ENCODE results near the gene PID1.

Gene PID1

DNA sequence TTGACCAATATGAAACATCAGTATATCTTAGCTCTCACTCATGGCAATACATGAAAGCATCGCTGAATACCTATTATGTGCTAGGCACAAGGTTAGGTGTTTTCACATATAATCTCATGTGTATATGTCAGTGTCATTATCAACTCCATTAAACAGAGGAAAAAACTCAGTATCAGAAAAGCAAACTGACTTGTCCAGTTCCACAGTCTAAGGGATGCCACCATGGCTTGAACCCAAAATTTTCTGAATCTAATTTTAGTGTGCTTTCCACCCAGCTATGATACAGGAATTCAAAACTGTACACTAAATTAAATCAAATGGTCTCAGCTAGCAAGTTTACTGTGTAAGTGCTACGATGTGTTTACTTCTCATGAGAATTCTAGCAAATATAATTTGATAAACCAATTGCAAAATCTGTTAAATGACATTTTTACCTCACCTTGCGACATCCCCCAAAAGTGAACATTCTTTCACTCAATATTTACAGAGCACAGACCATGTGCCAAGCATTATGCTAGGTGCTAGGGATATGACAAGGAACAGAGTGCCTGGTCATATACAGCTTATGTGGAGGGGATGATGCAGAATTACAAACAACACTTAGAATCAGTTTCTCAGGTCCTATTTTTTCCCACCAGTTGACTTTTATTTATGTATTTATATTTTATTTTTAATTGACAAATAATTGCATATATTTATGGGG lies 211.6 kb downstream of the PID1 start:
- no peak for DNase-seq

DNA sequence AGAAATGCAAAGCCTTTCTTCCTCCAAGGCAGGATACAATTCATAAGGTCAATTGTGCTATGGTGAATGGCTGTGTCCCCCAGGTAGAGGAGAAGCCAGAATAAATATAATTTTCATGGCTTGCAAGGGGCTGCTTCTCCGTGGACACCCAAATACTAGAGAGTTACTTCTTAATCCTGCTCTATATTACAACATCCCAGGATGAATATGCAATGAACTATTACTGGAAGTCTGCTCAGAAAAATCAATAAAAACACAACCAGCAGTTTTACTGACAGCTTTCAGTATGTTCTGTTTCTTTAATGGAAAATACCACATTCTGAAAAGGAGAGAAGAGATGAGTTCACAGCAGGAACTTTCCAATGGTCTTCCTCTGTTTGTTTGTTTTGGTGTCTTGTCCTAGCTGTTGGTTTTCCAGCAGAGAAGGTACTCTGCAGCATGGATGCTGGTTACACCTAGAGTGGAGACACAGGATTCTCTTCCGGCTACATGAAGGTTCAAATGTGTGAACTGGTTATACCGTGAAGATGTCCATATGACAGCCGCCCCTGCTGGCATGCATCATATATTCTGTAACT lies 213.0 kb downstream of the PID1 start:
- no peak for DNase-seq

DNA sequence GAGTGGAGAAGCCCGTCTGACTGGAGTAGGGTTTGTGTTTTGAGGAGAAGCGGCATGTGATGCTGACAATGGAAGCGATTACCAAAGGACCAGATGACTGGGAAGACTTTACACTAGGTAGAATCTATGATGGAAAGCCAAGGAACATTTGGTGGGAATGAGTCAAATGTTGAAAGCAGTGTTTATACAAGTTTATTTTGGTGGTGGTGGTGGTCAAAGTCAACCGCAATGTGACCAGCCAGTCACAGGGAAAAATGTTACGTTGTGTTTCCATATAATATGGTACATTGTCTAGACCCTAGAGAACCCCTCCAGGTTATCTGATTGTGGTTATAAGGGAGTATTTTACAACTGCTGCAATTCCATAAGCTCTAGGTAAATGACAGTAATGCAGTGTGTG lies 216.8 kb downstream of the PID1 start:
- no peak for DNase-seq

GRCh38 chr2:229051798-229052197 lies 219.3 kb downstream of the PID1 start:
- no peak for DNase-seq

GRCh38 chr2:229050133-229050532 lies 221.0 kb downstream of the PID1 start:
- no peak for DNase-seq

DNA sequence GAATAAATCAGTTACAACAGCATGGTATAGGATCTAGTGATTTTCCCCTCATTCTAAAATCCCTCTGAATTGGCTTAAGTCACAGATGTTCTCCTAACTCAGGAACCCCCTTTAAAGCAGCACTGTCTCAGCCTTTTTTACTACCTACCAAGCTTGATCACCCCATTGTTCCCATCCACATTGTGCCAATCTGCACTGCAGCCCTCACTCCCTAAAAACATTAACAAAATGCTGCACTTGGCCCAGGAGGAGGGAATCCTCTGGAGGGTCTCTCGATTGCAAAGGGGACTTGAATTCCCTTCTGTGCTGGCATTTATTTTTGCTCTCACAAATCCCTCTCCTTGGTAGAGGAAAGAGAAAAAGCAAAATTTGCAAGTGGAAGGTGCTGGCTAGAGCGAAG lies 223.0 kb downstream of the PID1 start:
- no peak for DNase-seq

DNA sequence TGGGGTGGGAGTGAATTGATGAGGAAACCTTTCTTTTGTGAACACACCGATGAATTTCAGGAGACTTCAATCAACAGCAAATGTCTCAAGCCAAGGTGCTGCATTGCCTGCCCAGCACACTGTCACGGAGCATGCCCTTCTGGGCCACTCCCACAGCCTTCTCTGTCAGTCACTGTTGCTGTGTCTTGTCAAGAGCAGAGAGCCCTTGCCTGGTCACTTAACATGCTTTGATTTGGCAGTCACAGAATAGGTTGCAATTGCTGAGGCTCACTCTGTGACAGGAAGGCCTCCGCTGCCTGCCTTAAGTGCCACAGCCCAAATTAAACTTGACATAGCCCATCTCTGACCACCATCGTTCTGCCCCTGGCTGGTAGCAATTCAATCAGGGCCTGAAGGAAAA lies 225.4 kb downstream of the PID1 start:
- no peak for DNase-seq

- no peak for DNase-seq
Observed at GRCh38 chr2:229044581-229044980, 226.5 kb downstream of the PID1 start.

DNA sequence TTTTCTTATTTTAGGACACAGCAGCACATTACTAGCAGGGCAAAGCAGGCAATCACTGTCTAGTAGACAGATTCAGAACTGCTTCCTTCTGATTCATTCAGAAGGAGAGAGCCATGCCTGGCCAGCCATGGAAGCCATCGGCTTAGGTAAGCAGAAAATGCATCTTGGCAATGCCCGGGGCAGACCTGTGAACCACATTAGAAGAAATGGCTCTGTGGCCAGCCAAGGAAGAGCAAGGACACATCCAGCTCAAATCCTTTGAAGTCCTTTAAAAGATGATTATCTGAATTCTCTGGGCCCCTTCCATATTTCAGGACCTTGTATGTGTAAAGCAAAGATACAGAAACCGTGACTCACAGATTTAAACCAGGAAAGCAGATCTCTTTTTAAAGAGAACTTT lies 227.4 kb downstream of the PID1 start:
- no peak for DNase-seq

DNA sequence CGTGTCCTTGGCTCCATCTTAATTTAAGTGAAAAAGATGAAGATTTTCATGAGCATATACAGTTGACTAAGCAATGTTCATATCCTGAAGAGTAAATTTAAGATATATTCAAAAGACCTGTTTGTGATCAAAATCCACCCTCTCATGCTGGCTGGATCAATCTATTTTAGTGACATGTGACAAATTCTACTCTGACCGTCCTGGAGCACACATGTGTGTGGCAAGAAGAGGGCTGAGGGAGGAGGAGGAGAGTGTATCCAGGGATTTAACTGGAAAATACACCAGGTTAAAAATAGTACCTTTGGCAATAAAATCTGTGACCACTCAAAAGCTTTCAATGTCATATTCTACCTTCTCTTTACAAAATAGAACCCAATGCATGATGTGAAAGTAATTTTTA lies 228.7 kb downstream of the PID1 start:
- no peak for DNase-seq

- DNase-seq, result no peak
Observed at GRCh38 chr2:229041691-229042090, 229.4 kb downstream of the PID1 start.

DNA sequence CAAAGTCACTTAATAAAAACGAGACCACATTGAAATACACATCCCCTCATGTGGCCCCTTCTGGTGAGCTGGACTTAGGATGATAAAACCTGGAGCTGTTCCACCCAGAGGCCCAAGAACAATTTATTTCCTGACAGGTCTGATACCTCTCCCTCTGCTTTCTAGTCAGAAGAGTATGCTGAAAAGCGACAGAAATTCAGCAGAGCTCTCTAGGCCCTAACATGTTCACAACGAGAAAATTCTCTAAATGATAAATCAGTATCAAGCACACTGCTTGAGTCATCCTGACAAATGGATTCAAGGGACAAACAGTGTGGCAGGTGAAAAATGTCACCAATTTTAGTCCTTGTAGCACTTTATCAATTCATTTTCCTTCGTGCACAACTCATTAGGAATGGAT lies 233.5 kb downstream of the PID1 start:
- no peak for DNase-seq

GRCh38 chr2:229033816-229034215 lies 237.3 kb downstream of the PID1 start:
- no peak for DNase-seq

DNA sequence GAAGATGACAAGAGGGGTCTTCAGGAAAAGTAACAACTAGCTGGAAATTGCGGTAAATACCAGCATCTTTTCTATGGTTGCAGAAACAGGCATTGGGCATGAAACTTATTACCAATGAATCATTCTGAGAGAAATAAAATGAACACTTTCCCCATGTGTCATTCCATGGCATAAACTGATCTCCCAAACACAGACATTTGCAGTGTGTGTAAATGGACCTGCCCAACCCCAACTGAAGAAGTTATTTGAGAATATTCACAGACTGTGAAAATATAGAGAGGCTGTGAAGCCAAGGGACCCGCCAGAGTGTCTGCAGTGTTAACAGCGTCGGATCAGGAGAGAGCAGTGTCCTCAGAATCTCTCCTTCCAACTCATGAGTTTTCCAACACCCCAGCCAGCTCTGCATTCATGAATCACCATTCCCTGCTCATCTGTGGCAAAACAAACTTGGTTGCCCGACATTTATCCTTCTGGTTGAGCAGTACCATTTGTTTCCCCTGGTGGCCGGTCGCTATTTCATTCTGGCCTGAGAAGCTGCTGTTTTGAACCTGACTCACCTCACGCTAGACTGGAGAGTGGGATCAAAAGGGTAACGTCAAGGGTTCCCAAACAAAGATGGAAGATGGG lies 238.4 kb downstream of the PID1 start:
- no peak for DNase-seq

GRCh38 chr2:229027353-229028105 lies 243.6 kb downstream of the PID1 start:
- no peak for DNase-seq

DNA sequence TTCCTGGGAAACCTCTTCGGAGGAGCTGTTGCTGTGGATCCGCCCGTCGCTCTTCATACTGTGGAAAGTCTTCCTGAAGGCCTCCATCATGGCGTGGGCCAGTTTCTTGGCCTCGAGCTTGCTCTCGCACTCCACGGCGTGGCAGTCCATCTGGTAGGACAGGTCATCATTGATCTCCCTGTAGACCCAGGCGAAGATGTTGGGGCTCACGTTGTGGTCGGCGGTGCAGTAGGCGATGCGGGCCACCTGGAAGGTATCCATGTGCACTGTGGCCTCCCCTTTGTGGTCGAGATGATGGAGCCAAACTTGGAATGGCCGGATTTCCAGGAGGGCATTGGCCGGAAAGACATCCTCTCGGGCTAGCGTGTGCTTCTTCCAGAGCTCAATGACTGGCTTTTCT lies 245.4 kb downstream of the PID1 start:
- no peak for DNase-seq

GRCh38 chr2:229022652-229023051 lies 248.4 kb downstream of the PID1 start:
- no peak for DNase-seq

- no peak for DNase-seq
Observed at GRCh38 chr2:229022071-229022470, 249.0 kb downstream of the PID1 start.

DNA sequence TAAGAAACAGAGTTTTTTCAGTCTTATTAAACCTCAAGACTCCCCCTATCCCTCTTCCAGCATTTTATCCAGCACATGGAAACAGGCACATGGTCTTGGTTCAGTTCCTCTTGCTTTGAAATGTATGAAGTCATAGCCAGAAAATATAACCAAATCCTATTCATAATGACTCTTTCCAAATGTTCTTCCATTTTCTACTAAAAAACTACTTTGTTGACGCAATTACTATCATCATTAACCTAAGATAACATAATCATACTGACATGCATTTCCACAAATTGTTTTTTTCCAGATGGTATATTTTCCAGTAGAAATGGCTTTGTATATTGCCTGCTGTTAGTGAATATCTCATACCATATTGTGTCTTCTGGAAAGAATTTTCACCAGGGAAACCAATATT lies 261.3 kb downstream of the PID1 start:
- DNase-seq, result no peak

- DNase-seq, result no peak
Observed at GRCh38 chr2:229003256-229003655, 267.8 kb downstream of the PID1 start.

GRCh38 chr2:229001196-229001595 lies 269.9 kb downstream of the PID1 start:
- no peak for DNase-seq

DNA sequence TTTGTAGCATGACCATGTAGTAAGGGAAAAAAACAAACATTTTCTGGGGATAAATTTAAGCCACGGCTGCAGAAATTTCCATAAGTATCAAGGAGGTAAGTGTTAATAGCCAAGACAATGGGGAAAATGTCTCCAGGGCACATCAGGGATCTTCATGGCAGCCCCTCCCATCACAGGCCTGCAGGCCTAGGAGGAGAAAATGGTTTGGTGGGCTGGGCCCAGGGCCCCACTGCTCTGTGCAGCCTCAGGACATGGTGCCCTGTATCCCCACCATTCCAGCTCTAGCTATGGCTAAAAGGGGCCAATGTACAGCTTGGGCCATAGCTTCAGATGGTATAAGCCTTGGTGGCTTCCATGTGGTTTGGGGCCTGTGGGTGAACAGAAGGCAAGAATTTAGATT lies 271.8 kb downstream of the PID1 start:
- DNase-seq, result no peak

DNA sequence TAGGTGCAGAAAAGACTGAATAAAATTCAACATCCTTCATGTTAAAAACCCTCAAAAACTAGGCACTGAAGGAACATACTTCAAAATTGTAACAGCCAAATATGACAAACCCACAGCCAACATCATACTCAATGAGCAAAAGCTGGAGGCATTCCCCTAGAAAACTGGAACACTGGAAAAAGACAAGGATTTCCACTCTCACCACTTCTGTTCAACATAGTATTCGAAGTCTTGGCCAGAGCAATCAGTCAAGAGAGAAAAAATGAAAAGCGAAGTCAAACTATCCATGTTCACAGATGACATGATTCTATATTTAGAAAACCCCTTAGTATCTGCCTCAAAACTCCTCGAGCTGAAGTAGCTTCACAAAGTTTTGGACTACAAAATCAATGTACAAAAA lies 282.3 kb downstream of the PID1 start:
- no peak for DNase-seq

Data from NCI-H1694 treated with DMSO at 0.1 percent for 48 hours (cell line).